ENCODE results near the gene RAB25. TPM values are rescaled to one million over a fixed set of nuclear protein-coding genes. Genes with fewer than 3 reads are reported as not detected.
A peak's percentile ranks its signal among the peaks of the same experiment; 100 is the strongest.
"Not testable (repeated sequence)": the region's sequence is repeated elsewhere in the genome, so short reads cannot be mapped to it uniquely, and the experiment has no call there.

Gene RAB25
- polyA plus RNA-seq, 1 donor: 46.9 TPM

GRCh38 chr1:156053768-156054499, 7.0 kb upstream of the RAB25 start, which contains the start of gene UBQLN4:
Gene UBQLN4 (minus strand): TSS chr1:156053798. CDS start chr1:156053701, 97 bp downstream.
- peak; percentile 83 for DNase-seq

GRCh38 chr1:156054500-156055280, 6.3 kb upstream of the RAB25 start, which contains the start of gene LAMTOR2:
Gene LAMTOR2 (plus strand): TSS chr1:156054782. CDS start chr1:156054890, 108 bp downstream.
- peak; percentile 99 for DNase-seq

GRCh38 chr1:156055281-156056048, 5.5 kb upstream of the RAB25 start:
- no peak for DNase-seq

DNA sequence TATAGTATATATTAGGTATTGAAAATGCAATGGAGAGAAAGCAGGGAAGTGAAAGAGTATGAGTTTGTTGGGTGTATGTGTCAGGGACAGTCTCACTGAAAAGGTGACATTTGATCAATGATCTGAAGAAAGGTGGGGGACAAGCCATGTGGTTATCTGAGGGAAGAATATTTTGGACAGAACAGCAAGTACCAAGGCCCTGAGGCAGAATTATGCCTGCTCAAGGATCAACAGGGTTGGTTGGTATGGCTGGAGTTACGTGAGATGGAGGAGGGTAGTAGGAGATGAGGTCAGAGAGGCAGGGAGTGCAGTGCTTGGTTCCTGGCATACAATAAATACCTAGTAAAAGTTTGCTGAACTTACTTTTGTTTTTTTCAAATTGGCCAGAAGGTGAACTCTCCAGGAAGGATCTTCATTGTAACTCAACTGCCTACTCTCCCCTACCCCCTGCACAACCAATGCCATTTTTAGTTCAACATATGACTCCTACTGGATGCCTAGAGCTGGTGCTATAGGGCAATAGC, 4.6 kb upstream of the RAB25 start:
- no peak for DNase-seq

GRCh38 chr1:156062189-156062588, 1.2 kb downstream of the RAB25 start:
- DNase-seq: no peak

GRCh38 chr1:156063997-156064285, 3.0 kb downstream of the RAB25 start:
- no peak for DNase-seq

GRCh38 chr1:156064615-156065014, 3.7 kb downstream of the RAB25 start:
- DNase-seq: no peak

- DNase-seq: no peak
Measured at GRCh38 chr1:156065212-156065611, 4.3 kb downstream of the RAB25 start.

DNA sequence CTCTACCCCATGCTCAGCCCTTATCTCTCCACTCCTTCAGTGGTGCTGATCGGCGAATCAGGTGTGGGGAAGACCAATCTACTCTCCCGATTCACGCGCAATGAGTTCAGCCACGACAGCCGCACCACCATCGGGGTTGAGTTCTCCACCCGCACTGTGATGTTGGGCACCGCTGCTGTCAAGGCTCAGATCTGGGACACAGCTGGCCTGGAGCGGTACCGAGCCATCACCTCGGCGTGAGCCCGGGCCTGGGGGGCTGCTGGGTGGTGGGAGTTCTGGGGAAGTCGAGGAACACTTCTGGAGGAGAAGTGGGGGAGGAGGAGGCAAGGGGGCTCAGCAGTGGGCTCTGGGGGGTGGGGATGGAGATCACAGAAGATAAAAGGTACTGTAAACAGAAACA, 4.9 kb downstream of the RAB25 start:
- DNase-seq: no peak

- no peak for DNase-seq
Measured at GRCh38 chr1:156067262-156067661, 6.3 kb downstream of the RAB25 start.

GRCh38 chr1:156069490-156070455, 8.8 kb downstream of the RAB25 start:
- DNase-seq: no peak

DNA sequence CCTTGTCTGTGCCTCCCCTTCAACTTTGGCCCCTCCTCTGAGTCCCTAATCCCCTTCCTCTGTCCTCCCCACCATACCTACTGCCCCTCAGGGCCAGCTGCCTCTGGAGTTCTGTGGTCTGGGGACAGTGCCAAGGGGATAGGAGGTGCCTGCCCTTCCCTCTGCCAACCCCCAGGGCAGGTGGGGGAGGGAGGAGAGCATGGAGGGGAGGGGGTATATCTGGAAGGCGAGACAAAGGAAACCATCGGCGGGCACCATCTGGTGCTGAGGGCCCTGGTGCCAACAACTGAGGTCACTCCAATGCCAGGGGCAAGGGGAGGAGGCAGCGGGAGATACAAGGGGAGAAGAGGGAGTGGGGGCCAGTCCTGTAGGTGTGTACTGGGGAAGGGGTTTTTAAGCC, 9.6 kb downstream of the RAB25 start:
- DNase-seq: no peak

- DNase-seq: not testable (repeated sequence)
Measured at GRCh38 chr1:156071332-156071816, 10.4 kb downstream of the RAB25 start.

- no peak for DNase-seq
Measured at GRCh38 chr1:156072251-156072650, 11.3 kb downstream of the RAB25 start.

- no peak for DNase-seq
Measured at GRCh38 chr1:156073110-156073687, 12.2 kb downstream of the RAB25 start.

- no peak for DNase-seq
Measured at GRCh38 chr1:156073740-156074139, 12.8 kb downstream of the RAB25 start.

DNA sequence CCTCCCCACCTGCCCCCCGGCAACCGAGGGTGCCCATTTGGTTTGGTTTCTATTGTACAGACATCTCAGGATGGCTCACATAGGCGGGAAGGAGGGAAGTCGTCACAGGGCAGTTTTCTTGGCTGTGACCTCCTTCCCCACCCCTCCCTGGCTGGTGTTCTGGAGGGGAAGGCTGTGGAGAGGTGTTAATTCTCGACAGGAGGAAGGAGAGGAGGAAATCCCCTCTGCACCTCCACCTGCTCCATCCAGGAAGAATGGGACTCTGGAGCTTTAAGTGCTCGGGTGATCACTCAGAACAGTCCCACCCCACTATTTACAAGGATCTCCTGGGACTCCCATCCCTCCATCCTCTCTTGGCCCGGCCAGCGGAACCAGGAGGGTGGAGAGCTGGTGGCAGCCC, 13.7 kb downstream of the RAB25 start:
- no peak for DNase-seq

DNA sequence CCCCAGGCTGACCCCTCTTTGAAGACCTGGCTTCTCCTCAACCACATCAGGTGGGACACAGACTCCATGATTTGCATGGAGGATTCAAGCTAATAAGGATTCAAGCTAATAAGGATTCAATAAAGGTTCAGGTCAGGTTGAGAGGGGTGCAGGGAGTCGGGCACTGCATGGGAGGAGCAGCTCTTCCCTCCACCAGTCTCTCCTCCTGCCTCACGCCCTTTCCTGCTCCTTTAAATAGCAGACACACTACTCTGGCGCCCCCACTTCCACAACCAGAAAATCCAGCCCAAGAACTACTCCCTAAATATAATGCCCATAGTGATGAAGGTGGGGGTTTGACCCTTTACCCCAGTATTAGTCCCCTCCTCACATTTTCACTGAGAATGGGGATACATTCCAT, 14.2 kb downstream of the RAB25 start:
- no peak for DNase-seq

DNA sequence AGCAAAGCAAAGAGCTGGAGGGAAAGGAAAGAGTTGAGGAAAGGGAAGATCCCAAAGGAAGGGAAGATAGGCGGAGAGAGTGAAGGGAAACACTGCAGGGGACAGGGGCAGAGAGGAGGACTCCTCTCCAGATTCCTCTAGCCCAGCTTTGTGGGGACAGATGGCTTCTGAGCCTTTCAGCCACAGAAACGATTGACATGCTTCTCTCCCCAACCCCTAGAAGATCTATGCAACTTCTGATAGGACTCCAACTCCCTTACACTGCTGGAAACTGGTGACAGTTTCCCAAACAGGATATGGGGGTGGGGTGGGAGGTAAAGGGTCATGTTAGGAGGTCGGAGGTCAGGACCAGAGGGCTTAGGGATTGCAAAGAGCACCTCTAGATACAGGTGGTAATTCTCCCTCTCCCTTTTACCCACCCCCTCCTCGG, 14.8 kb downstream of the RAB25 start:
- no peak for DNase-seq

GRCh38 chr1:156076609-156077429, 15.9 kb downstream of the RAB25 start:
- DNase-seq: no peak
